Epithelial cell of esophagus (primary cell): ENCODE data around the gene KRTAP23-1.

Experiments
- DNase-seq: peaks from one replicate; pipeline ENCODE4 v3.0.0; 2010; ENCODE audit warnings: low read depth
- H3K4me3 ChIP-seq: 2 replicates; pipeline ENCODE4 v1.5.1; 2011; ENCODE audit warnings: mild to moderate bottlenecking, low read length, control low read depth
- TF ChIP-seq, protein P1 (sequence below): IDR thresholded peaks from 2 replicates; pipeline ENCODE4 v1.5.1; 2011; ENCODE audit warnings: low read depth, mild to moderate bottlenecking, low read length, control low read depth, inconsistent platforms; ENCODE audit not compliant: insufficient read depth; ENCODE audit errors: missing control alignments

KRTAP23-1 gene, protein sequence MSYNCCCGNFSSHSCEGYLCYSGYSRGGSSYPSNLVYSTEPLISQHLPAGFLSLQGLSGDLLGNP

DNA sequence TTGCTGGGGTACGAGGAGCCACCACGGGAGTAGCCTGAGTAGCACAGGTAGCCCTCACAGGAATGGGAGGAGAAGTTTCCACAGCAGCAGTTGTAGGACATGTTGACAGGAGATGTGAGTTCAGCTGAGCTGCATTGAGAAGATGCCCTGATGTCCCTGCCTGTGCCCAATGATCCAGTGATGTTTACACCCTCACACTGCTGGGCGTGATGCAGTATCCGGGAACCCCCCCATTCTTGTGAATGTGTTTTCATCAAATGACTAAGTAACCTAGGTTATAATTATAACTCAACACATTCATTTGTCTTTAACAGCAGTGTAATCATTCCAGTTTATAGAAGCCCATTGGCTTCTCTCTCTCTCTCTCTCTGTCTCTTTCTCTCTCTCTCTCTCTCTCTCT, at the start of gene KRTAP23-1:
KRTAP23-1 (minus strand) TSS at position 101 of the 400 bp plus-strand sequence; CDS start at position 101, 0 bp downstream.
- H3K4me3 ChIP-seq: no peak within 1 kb of the TSS
- no peak for DNase-seq
- TF ChIP-seq, protein P1, sequence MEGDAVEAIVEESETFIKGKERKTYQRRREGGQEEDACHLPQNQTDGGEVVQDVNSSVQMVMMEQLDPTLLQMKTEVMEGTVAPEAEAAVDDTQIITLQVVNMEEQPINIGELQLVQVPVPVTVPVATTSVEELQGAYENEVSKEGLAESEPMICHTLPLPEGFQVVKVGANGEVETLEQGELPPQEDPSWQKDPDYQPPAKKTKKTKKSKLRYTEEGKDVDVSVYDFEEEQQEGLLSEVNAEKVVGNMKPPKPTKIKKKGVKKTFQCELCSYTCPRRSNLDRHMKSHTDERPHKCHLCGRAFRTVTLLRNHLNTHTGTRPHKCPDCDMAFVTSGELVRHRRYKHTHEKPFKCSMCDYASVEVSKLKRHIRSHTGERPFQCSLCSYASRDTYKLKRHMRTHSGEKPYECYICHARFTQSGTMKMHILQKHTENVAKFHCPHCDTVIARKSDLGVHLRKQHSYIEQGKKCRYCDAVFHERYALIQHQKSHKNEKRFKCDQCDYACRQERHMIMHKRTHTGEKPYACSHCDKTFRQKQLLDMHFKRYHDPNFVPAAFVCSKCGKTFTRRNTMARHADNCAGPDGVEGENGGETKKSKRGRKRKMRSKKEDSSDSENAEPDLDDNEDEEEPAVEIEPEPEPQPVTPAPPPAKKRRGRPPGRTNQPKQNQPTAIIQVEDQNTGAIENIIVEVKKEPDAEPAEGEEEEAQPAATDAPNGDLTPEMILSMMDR: no peak

DNA sequence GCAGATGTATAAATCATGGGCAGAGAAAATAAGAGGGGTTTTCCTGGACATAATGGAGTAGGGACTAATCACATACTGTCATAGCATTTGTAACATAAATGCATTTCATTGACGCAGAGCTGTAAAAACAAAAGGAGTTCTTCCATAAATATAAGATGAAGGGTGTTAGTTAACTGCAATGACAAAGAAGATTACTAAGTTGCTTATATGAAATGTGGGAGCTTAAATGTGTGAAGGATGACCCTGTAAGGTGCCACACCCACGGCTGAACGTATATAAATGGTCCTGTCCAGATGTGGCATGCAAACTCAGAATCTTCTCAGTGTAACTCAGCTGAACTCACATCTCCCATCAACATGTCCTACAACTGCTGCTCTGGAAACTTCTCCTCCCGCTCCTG, 47.3 kb upstream of the KRTAP23-1 start, which contains the start of gene KRTAP13-1:
KRTAP13-1 (plus strand) TSS at position 301 of the 400 bp plus-strand sequence; CDS start at position 357, 56 bp downstream.
- H3K4me3 ChIP-seq: no peak within 1 kb of the TSS
- TF ChIP-seq, protein P1: no peak
- DNase-seq: no peak

DNA sequence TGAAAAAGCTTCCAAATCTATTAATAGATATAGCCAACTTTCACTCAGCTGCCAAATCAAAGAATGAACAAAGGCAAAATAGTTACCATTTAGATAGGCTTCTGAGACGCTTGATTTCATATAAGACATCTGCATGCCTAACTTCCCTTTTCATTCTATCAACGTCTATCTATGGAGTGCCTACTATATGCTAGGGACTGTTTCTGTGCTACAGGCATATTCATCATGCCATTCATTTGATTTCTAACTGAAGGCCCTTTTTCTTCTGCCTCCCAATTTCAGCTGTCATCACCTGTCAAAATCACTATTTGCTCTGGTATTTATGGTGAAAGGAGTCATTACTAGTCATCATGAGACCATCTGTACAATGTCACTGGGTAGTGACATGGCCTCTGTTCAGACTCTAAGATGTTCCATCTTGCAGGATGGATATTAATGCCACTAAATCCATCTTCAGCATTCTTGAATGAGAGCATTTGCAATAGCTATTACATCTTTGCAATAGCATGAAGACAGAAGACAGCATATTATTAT, 43.2 kb upstream of the KRTAP23-1 start:
- DNase-seq: no peak
- TF ChIP-seq, protein P1: no peak
- no peak overlapping the region for H3K4me3 ChIP-seq

DNA sequence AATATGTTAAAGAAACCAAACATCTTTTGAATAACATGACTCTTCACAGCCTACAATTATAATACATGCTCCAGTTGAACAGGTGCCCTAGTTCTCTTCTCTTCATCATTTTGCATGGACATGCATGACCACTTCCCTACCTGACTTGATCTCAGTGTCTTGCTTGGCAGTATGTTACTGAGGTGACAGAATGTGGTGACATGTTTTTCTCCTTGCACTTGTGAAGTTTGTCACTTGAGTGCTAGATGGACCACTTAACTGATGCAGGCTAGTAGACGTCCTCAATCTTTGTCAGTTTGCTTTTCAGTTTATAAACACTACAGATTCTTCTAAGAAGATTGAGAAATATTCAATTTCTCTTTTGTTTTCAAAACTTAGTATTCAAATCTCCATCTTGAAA, 33.8 kb upstream of the KRTAP23-1 start:
- TF ChIP-seq, protein P1: no peak
- no peak for DNase-seq
- H3K4me3 ChIP-seq: no peak overlapping the region

DNA sequence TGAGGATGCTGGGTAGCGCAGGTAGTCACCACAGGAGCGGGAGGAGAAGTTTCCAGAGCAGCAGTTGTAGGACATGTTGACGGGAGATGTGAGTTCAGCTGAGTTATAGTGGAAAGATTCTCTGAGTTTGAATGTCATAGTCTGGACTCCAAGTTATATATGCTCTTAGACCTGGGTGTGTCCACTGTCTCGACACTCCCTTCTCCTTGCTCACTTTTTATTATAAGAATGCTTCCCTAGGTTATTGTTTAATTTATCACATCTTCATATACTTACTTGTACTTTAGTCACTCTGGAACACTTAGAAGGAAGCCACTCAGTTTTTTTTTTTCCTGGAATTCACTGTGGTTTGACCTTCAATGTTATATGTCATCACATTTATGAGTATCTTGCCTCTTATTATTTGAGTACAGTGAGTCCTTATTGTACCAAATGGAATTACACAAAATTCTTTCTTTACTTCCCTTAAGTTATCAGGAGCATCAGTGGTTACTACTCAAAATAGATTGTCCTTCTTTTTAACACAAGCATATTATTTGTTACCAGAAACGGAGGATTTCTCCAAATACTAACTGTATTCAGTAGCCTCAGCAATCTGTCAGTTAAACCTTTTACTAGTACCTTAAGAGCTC, 23.8 kb upstream of the KRTAP23-1 start, which contains the start of gene KRTAP13-2:
KRTAP13-2 (minus strand) TSS at position 133 of the 632 bp plus-strand sequence; CDS start at position 75, 58 bp downstream.
- no peak for DNase-seq
- TF ChIP-seq, protein P1: no peak
- no peak within 1 kb of the TSS for H3K4me3 ChIP-seq

DNA sequence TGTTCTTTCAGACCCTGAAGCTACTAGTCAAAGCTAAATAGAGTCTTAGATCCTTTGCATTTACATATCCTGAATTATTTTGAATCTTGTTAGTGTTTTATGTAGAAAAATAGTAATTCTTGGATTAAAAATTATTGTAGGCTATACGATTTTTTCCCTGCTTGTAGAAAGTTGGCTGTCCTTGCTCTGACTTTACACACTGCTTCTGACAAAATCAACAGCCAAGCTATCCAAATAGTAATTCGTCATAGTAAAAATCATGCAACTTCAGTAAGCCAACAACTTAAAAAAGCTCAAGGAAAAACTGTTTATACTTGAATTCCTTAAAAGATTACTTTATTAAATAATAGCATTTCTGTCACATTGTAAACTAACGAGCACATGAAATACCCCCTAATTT, 7.5 kb upstream of the KRTAP23-1 start:
- H3K4me3 ChIP-seq: no peak overlapping the region
- TF ChIP-seq, protein P1: no peak
- DNase-seq: no peak
